ENCODE data around the gene NPIPB4. TPM values are rescaled to one million over a fixed set of nuclear protein-coding genes. Genes with fewer than 3 reads are reported as not detected.
"Not testable (repeated sequence)": the region's sequence is repeated elsewhere in the genome, so short reads cannot be mapped to it uniquely, and the experiment has no call there.

The NPIPB4 gene
- total RNA-seq = 239 and 269 TPM in 2 replicates

- intact Hi-C loops (cut with micrococcal nuclease) = not testable (repeated sequence)
Observed at GRCh38 chr16:21857656-21858055, at the start of gene NPIPB4. Gene NPIPB4 (minus strand): TSS chr16:21857756. CDS start chr16:21857378, 378 bp downstream.

GRCh38 chr16:21898998-21899397 lies 41.4 kb upstream of the NPIPB4 start:
- intact Hi-C loops (cut with micrococcal nuclease) = not testable (repeated sequence)

- intact Hi-C loops (cut with micrococcal nuclease) = not testable (repeated sequence)
Observed at GRCh38 chr16:21881988-21882387, 24.4 kb upstream of the NPIPB4 start.

- intact Hi-C loops (cut with micrococcal nuclease) = not testable (repeated sequence)
Observed at GRCh38 chr16:21837186-21837585, 20.4 kb downstream of the NPIPB4 start.

- intact Hi-C loops (cut with micrococcal nuclease) = not testable (repeated sequence)
Observed at GRCh38 chr16:21836334-21836733, 21.2 kb downstream of the NPIPB4 start.

- intact Hi-C loops (cut with micrococcal nuclease) = not testable (repeated sequence)
Observed at GRCh38 chr16:21835747-21836146, 21.8 kb downstream of the NPIPB4 start.

GRCh38 chr16:21834211-21834610 lies 23.3 kb downstream of the NPIPB4 start:
- intact Hi-C loops (cut with micrococcal nuclease) = not testable (repeated sequence)

- intact Hi-C loops (cut with micrococcal nuclease) = not testable (repeated sequence)
Observed at GRCh38 chr16:21829929-21830328, 27.6 kb downstream of the NPIPB4 start.

GRCh38 chr16:21826067-21826706 lies 31.4 kb downstream of the NPIPB4 start:
- intact Hi-C loops (cut with micrococcal nuclease) = not testable (repeated sequence)

- intact Hi-C loops (cut with micrococcal nuclease) = not testable (repeated sequence)
Observed at GRCh38 chr16:21825526-21825925, 32.0 kb downstream of the NPIPB4 start.

GRCh38 chr16:21823258-21823657 lies 34.3 kb downstream of the NPIPB4 start:
- intact Hi-C loops (cut with micrococcal nuclease) = not testable (repeated sequence)

GRCh38 chr16:21820908-21821465 lies 36.6 kb downstream of the NPIPB4 start:
- intact Hi-C loops (cut with micrococcal nuclease) = loop anchor here (1.0 kb wide), 1 partner anchor 132 kb away; the partner anchor contains the start of gene UQCRC2

- intact Hi-C loops (cut with micrococcal nuclease) = loop anchor here (1.0 kb wide), 1 partner anchor 133 kb away; the partner anchor contains the start of gene UQCRC2
Observed at GRCh38 chr16:21820028-21820907, 37.3 kb downstream of the NPIPB4 start.

GRCh38 chr16:21819617-21820016 lies 37.9 kb downstream of the NPIPB4 start:
- intact Hi-C loops (cut with micrococcal nuclease) = loop anchor here (1.0 kb wide), 1 partner anchor 134 kb away; the partner anchor contains the start of gene UQCRC2

GRCh38 chr16:21817012-21817411 lies 40.5 kb downstream of the NPIPB4 start:
- intact Hi-C loops (cut with micrococcal nuclease) = not testable (repeated sequence)

GRCh38 chr16:21815694-21816093 lies 41.9 kb downstream of the NPIPB4 start:
- intact Hi-C loops (cut with micrococcal nuclease) = not testable (repeated sequence)

GRCh38 chr16:21802375-21802663 lies 55.2 kb downstream of the NPIPB4 start:
- intact Hi-C loops (cut with micrococcal nuclease) = not testable (repeated sequence)

- intact Hi-C loops (cut with micrococcal nuclease) = not testable (repeated sequence)
Observed at GRCh38 chr16:21801538-21802374, 55.8 kb downstream of the NPIPB4 start.

- intact Hi-C loops (cut with micrococcal nuclease) = not testable (repeated sequence)
Observed at GRCh38 chr16:21798601-21799000, 59.0 kb downstream of the NPIPB4 start.

GRCh38 chr16:21793310-21793709 lies 64.2 kb downstream of the NPIPB4 start:
- intact Hi-C loops (cut with micrococcal nuclease) = not testable (repeated sequence)

GRCh38 chr16:21790506-21790905 lies 67.0 kb downstream of the NPIPB4 start:
- intact Hi-C loops (cut with micrococcal nuclease) = not testable (repeated sequence)
